HG03097 (cell line): ENCODE measurements around the gene FUBP3.
"Not testable (repeated sequence)": the region's sequence is repeated elsewhere in the genome, so short reads cannot be mapped to it uniquely, and the experiment has no call there.

Experiments used
- ATAC-seq: cut with Tn5 transposase; IDR thresholded peaks from one replicate; pipeline ENCODE4 v1.9.1; 2021; ENCODE audit not compliant: unreplicated experiment, low FRiP score

FUBP3 gene

DNA sequence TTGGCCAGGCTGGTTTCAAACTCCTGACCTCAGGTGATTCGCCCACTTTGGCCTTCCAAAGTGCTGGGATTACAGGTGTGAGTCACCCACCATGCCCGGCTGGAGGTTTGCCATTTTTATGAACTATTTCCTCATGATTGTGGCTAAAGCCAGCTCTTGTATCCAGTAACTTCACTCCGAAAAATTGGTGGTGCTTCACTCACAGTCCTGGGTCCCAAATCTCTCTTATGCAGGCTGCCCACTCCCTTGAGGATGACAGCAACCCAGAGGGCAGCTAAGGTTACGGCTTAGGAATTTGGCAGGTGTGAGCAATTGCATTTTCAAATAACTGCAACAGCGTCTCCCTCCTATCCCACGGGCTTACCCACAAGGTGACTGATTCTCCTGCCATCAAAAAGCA lies 23.4 kb upstream of the FUBP3 start:
- ATAC-seq, result no peak

DNA sequence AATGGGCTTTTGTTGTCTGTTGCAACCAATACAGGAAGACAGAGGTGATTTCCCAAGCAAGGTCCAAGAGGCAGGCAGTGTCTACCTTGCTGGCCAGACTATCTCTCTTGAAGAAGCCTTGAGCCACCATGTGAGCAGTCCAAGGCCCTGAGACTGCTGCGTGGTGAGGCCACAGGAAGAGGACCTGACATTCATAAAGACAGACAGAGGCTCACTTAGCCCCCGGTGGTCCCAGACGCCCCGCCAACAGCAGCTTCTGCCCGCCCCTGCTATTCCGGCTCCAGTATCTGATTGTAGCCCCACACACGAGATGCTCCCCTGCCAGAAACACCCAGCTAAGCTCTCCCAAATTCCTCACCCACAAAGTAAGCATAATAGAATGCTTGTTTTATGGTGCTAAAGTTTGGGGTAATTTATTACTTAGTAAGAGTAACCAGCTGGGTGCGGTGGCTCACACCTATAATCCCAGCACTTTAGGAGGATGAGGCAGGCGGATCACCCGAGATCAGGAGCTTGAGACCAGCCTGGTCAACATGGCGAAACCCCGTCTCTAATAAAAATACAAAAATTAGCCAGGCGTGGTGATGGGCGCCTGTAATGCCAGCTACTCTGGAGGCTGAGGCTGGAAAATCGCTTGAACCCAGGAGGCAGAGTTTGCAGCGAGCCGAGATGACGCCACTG lies 22.8 kb upstream of the FUBP3 start:
- ATAC-seq, result no peak

DNA sequence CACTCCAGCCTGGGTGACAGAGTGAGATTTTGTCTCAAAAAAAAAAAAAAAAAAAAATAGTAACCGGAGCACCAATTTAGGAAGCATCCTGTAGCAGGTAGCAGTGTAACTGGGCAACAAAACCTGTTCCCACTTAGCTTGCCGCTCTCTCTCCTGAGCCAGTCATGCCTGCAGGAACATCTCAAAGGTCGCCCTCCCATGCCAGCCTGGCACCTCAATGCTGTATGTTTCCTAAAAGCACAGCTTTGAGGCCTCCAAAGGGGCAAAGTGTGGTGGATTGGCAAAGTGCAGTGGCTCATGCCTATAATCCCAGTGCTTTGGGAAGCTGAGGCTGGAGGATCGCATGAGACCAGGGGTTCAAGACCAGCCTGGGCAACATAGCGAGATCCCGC lies 22.3 kb upstream of the FUBP3 start:
- ATAC-seq, result no peak

DNA sequence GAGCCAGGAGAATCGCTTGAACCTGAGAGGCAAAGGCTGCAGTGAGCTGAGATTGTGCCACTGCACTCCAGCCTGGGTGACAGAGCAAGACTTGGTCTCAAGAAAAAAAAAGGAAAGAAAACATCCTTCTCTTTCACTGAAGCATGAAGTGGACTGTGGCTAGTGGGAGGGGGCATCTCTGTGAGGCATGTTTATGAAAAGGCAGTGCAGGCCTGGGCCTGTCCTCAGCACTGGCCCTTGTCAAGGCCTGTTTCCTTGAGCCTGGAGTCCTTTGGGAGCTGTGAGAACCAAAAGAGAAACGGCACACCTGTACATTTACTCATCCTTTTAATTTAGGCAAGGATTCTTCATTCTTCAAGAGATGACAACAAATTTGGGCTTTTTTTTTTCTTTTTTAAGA lies 18.3 kb upstream of the FUBP3 start:
- ATAC-seq, result no peak

DNA sequence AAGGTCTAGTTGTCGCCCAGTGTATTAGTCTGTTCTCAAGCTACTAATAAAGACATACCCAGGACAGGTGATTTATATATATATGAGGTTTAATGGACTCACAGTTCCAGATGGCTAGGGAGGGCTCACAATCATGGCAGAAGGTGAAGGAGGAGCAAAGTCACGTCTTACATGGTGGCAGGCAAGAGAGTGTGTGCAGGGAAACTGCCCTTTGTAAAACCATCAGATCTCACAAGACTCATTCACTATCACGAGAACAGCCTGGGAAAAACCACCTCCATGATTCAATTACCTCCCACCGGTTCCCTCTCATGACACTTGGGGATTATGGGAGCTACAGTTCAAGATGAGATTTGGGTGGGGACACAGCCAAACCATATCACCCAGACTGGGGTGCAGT lies 16.9 kb upstream of the FUBP3 start:
- ATAC-seq, result not testable (repeated sequence)

DNA sequence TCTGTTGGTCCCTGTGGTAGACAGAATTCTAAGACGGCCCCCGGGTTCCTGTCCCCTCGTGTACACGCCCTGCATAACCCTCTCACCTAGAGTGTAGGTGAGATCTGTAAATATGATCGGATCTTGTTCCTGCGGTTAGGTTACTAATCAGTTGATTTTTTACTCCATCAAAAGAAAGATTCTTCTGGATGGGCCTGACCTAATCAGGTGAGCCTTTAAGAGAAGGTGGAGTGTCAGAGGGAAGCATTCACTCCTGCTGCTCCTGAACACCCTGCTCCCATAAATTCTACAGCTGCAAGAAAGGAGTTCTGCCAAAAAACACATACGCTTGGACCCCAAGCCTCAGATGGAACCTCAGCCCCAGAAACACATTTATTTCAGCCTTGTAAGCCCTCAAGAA lies 15.6 kb upstream of the FUBP3 start:
- no peak for ATAC-seq

DNA sequence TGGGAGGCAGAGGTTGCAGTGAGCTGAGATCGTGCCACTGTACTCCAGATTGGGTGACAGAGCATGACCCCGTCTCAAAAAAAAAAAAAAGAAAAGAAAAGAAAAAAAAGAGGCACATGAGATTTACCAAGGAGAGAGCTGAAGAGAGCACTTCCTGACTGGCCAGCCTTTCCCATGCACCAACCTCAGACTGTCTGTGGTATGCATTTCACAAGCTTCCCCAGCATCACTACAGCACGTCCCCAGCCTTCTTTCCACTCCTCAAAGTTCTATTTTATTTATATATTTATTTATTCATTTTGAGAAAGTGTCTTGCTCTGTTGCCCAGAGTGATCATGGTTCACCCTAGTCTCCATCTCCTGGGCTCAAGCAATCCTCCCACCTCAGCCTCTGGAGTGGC lies 13.6 kb upstream of the FUBP3 start:
- no peak for ATAC-seq

DNA sequence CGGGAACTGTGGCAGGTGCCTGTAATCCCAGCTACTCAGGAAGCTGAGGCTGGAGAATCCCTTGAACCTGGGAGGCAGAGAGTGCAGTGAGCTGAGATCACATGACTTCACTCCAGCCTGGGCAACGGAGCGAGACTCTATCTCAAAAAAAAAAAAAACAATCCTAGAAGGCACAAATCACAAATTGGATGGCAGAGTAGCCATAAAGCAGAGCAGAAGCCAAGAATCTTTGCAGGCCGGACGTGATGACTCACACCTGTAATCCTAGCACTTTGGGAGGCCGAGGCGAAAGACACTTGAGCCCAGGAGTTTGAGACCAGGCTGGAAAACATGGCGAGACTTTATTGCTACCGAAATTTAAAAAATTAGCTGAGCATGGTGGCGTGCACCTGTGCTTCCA lies 9.2 kb upstream of the FUBP3 start:
- no peak for ATAC-seq

DNA sequence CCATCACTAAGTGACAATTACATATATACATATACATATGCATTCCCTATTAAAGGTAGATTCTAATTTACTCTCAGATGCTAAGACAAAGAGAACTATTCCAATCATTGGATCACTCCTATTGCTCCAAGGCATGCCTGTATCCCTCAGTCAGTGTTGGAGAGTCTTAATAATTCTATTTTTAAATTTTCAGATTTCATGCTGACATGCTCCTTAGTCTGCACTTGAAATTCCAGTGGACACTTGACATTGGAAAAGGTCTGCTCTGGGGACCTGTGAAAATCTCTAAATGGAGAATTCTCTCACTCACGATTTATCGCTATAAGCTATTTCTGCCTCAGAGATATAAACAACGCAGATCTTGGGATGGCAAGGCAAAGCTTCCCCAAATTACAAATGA lies 3.9 kb upstream of the FUBP3 start:
- no peak for ATAC-seq

DNA sequence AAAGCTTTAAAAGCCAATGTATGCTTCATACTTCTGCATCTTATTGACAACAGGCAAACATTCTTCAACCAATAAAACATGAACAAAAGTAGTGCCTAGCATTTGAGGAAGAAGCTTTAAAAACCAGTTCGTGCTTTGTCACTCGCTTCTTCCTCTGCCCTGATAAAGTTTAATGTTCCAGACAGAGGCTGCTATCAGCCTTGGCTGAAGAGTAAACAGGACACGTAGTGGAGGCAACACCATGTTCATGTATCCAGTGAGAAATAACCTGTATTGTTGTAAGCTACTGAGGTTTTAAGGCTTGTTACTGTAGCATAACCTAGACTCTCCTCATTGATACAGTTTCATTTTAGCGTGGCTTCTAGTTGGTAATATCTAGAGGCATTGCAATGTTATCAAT lies 3.2 kb upstream of the FUBP3 start:
- no peak for ATAC-seq

DNA sequence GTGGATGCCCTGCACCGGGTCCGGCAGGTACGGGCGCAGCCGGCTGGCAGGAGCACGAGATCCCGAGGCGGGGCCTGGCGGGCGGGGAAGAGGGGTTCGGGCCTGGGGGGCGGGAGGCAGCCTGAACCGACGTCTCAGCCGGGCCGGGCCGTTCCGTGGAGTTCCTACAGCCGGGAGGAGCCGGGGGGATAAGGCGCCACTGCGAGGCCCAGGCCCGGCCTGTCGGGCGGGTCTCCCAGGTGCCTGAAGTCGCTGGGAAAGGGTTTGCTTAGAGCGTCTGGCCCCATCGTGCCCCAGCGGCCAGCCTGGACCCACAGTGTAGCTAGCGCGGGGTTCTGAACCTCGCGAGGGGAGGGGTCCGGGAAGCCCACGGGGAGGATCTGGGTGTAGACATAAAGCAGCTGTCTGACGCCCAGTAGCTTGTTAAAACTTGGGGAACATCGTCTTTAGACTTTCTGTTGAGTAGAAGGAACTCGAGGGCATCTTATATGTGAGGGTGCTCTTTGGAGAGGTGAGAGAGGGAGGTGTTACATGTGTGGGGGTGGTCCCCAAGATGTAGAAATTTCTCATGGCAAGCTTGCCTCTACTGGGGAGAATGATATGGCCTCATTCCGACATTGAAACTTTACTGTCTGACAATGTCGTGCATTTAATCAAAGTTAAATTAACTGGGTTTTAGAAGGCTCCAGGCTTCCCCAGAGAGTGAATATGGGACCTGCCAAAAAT lies 524 bp downstream of the FUBP3 start:
- ATAC-seq, result peak; percentile 17

DNA sequence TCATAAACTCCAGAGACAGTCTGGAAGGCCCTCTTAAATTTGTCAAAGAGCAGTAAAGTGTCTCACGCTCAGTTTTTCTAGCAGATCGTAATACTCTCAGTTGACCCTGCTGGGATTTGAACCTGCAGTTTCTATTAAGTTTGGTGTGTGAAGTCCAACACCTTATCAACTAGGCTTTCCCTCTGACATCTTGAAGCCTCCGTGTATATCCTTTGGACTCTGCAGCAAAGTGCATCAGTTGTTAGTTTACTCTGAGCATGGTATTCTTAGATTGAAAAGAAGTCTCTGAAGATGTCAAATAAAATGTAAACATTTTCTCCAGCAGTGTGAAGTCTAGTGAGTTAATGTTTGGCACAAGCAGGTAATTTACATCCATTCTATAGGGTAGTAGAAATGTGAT lies 2.4 kb downstream of the FUBP3 start:
- ATAC-seq, result no peak

DNA sequence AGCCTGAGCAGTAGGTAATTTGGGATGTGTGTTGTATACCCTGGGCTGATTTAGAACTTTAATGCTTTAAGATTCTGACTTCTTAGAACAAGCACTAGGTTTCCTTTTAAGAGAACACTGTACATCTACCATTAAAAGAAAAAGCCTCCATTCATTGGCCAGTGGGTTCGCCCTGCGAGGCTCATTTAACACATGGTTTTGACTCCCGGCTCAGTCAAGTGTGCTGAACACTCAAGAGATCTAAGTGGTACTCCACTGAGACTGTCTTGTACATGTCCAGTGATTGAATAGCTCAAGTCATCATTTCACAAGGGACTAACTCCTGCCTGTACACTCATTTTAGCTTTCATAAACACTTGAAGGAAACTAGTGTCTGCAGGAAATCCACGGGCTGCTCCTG lies 3.9 kb downstream of the FUBP3 start:
- no peak for ATAC-seq

DNA sequence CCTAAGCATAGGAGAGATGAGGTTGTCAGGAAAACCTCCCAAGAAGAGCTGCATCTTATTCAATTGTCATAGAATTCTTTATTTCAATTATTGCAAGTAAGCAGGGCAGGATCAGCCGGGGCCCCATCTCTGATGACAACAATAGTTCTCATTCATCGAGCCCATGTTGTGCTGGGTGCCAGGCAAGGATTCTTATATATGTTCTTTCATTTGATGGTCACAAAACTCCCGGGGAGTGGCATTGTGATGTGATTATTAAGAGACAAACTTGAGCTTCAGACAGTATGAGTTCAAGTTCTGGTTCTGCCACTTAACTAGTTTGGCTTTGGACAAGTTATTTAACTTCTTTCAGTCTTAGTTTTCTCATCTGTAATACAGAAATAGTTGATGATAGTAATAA lies 8.5 kb downstream of the FUBP3 start:
- no peak for ATAC-seq

DNA sequence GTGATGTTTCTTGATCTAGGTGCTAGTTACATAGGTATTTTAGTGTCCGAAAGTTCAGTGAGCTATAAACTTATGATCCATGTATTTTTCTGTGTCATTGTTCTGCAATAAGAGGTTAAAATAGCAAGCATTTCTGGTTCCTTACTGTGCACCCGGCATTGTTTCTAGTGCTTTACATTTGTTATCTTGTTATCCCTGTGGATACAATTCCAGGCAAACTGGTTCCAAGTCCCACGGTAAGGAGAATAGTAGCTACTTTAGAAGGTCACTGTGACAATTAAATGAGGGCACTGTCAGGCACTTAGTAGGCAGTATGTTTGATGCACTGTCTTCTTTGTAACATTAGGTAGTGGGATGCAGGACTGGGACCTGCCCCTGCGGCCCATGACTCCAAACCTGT lies 9.0 kb downstream of the FUBP3 start:
- no peak for ATAC-seq

DNA sequence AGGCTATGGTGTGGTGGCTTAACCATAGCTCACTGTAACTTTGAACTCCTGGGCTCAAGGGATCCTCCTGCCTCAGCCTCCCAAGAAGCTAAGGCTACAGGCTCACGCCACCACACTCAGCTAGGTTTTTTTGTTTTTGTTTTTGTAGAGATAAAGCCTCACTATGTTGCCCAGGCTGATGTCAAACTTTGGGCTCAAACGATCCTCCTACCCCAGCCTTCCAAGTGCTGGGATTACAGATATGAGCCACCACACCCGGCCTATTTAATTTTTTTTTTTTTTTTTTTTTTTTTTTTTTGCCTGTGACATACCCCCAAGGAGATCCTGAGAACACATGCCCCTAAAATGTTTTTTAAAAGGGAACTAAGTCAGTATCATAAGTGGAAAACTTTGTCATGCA lies 10.4 kb downstream of the FUBP3 start:
- ATAC-seq, result no peak

DNA sequence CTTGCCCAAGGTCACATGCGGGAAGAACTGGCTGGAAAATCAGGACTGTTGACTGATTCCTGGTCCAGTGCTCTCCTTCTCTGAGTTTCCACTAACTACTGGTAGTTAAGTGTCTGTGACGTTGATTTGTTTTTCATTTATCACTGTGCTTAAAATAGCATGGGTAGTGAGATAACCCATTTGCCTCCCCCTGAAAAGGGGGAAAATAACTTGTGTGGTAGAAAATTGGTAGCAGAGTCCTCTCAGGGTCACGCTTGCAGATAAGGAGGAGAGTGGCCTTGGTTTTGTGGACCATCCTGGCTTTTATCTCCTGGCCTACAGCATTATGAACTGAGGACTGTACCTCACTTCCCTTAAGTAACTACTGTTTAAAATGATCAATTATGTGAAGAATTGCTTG lies 10.9 kb downstream of the FUBP3 start:
- no peak for ATAC-seq

DNA sequence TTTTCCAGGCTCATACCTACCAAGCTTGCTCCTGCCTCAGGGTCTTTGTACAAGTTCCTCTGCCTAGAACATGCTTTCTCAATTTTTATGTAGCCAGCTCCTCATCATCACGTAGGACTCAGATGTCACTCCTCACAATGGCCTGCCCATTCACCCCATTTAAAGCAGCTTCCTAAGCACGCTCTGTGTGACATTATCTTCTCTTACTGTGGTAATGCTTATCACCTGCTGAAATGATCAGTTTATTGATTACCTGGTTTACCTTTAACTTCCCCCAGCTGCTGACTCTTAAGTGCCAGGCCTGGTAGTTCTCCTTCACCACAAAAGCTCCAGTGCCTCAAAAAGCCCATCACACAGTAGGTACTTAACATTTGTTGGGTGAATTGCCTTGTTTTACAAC lies 13.6 kb downstream of the FUBP3 start:
- no peak for ATAC-seq

DNA sequence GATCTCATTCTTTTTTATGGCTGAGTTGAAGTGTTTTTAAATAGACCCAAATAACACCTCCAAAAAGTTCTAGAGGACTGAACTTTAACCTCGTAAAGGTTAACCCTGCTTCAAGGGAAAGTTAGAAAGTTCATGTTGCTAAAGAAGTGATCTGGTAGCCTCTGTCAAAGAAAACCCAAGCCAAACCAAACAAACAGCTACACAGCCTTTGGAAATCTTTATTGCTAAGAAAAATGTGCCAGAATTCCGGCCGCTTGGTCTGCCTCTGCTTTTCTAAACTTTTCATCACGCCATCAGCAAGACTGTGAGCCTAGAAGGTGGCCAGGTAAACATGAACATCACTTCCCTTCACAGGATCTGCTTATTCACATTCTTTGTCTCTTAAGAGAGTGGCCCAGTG lies 17.9 kb downstream of the FUBP3 start:
- ATAC-seq, result no peak

DNA sequence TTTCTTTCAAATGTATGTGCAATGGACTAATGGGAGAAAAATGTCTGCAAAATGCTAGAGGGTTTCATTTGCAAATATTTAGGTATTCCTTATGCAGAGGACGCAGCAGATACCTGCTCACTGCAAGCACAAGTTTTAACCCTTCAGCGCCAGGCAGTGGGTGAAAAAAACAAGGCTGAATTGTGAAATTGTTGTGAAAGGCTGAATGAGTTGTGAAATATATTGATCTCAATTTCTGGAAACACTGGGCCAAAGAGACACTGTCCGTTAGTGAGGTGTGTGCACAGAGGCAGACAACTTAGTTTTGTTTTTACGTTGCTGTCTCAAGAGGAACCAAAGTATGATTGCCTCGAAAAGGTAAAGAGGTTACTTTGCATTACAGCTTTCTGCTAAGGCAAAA lies 18.8 kb downstream of the FUBP3 start:
- no peak for ATAC-seq

DNA sequence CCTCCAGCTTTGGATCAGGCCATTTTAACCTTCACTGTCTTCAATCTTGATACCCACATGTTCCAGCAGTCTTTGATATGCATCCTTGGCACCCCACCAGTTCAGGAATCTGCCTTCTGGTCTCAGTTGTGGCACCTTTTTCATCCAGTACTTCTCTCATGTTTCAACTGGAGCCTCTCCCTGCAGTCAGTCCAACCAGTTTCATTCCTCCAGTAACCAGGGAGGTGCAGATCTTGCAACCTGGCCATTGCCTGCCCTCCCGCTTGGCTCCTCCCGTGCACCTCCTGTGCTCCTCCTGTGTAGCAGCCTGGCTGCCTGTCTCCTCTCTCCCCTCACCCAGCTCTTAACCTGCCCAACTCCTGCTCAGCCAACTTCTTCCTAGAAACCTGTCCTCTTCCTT lies 20.2 kb downstream of the FUBP3 start:
- ATAC-seq, result no peak

DNA sequence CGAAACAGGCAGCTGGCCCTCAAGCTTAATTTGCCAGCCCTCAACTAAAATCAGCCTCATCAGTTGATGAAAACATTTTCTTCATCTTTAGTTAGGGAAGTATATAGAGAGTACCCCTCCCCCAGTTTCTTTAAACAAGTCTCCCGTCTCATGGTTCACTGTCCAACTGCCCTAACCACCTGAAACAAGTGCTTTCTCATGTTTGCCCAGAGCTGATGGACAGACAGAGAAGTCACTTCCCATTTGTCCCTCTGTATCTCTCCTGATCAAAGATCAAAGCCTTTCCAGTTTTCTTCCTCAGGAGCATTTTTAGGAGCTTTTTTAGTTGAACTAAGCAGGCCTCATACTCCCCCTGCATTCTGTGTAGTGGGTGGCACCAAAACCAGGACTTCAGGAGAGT lies 21.7 kb downstream of the FUBP3 start:
- ATAC-seq, result no peak

DNA sequence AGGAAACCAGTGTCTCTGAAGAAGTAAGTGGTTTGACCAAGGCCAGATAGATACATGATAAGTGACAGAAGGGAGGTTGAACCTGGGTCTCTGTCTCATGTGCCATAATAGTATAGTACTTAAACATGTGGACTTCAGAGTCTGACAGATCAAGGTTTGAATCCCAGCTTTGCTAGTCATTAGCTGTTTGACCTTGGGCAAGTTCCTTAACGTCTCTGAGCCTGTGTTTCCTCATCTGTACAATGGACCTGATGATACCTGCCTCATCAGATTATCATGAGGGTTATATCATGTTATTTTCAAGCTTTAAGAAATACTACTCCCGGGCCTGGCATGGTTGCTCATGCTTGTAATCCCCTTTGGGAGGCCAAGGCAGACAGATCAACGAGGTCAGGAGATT lies 24.9 kb downstream of the FUBP3 start:
- ATAC-seq, result no peak
